ENCODE data around the gene NDUFS7.

Gene NDUFS7

DNA sequence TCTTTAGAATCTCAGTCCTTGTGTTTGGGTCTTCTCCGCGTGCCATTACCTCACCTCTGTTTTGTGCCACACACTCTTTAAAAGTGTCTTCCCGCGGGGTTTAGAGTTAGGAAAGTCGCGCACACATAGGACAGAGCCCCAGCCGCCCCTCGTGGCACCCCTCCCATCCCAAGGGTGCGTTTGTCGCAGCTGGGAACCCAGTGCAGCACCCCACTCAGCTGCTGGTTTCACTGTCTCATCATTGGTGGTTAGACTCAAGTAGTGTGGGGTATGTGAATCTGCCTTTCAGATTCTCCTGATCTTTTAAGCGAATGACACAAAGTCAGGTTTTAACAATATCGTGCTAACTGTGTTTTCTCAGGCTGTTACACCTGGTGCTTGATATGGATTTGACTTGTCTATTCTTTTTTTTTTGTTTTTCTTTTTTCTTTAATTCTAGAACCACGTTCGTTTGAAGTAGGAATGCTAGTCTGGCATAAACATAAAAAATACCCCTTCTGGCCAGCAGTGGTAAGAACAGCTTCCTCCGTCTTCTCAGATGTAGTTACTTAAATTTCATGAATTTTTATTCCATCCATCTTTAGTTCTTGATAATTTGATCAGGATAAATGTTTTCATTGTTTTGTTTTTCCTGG is 19.5 kb upstream of the NDUFS7 start:
- H3K4me3 ChIP-seq (ENCODE audit: control insufficient read depth, low read depth, low read length), result no peak overlapping the region
- TF ChIP-seq, protein P1, sequence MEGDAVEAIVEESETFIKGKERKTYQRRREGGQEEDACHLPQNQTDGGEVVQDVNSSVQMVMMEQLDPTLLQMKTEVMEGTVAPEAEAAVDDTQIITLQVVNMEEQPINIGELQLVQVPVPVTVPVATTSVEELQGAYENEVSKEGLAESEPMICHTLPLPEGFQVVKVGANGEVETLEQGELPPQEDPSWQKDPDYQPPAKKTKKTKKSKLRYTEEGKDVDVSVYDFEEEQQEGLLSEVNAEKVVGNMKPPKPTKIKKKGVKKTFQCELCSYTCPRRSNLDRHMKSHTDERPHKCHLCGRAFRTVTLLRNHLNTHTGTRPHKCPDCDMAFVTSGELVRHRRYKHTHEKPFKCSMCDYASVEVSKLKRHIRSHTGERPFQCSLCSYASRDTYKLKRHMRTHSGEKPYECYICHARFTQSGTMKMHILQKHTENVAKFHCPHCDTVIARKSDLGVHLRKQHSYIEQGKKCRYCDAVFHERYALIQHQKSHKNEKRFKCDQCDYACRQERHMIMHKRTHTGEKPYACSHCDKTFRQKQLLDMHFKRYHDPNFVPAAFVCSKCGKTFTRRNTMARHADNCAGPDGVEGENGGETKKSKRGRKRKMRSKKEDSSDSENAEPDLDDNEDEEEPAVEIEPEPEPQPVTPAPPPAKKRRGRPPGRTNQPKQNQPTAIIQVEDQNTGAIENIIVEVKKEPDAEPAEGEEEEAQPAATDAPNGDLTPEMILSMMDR (IDR thresholded peaks at IDR 0.05; ENCODE audit: control insufficient read depth, insufficient read depth, low read depth, low read length, missing control alignments), result peak; percentile 20
- DNase-seq (ENCODE audit: low read depth), result no peak

DNA sequence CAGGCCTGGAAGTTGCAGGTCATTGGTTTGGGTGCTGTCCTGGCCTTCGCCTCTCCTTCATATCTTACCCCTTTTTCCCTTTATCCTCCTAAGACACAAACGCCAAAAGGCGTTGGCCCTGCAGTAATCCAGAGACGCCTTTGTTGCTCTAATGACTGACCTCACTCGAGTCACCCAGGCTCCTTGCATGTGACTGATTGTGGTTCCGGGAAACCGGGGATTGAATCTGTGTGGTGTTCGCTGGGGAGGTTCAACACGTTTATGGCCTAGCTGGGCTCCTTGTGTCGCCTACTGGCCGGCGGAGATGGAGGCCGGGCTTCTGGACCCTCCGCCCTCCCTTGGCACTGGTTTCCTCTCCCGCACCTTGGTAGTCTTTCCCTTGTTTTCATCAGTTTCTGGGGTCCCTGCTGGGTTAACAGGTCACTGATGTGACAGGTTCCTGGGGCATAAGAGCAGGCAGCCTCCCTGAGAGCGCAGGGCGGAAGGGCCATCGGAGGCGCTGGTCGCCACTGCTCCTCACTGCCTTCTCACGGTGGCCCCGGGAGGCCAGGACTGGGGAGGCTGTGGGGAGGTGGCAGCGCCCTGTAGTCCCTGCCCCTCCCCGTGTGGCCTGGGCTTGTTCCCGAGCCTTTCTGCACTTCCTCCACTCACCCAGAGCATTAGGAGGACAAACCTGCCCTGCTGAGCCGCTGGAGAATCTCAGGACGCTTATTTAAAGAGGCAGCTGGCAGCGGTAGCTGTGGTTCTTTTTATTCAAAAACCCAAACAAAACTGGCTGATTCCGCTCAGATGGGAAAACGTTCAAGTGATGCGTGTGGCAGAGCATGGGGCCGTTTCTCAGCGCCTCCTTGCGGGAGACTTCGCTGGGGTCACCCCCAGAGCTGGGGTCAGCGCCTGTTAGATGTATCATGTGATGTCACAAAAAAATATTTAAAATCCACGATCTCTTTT is 18.1 kb upstream of the NDUFS7 start:
- TF ChIP-seq, protein P1 (IDR thresholded peaks at IDR 0.05; ENCODE audit: control insufficient read depth, insufficient read depth, low read depth, low read length, missing control alignments), result no peak
- no peak overlapping the region for H3K4me3 ChIP-seq (ENCODE audit: control insufficient read depth, low read depth, low read length)
- DNase-seq (ENCODE audit: low read depth), result no peak

DNA sequence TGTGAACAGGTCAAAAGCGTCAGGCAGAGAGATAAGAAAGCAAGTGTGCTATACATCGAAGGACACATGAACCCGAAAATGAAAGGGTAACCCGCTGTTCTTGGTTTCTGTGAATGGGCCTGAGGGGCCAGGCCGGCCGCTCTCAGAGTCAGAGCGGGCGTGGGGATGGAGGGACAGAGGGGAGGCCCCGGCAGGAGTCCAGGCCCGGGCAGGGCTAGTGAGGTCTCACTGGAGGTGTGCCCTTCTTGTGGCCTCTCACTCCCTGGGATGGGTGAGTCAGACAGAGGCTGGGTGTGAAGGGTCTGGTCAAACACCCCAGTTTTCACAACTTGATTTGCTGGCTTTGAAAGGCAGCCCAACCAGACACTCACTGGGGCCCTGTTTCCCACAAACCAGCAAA is 17.4 kb upstream of the NDUFS7 start:
- H3K4me3 ChIP-seq (ENCODE audit: control insufficient read depth, low read depth, low read length), result no peak overlapping the region
- no peak for DNase-seq (ENCODE audit: low read depth)
- TF ChIP-seq, protein P1 (IDR thresholded peaks at IDR 0.05; ENCODE audit: control insufficient read depth, insufficient read depth, low read depth, low read length, missing control alignments), result no peak

GRCh38 chr19:1366899-1367870 is 16.5 kb upstream of the NDUFS7 start:
- no peak for DNase-seq (ENCODE audit: low read depth)
- TF ChIP-seq, protein P1 (IDR thresholded peaks at IDR 0.05; ENCODE audit: control insufficient read depth, insufficient read depth, low read depth, low read length, missing control alignments), result no peak
- H3K4me3 ChIP-seq (ENCODE audit: control insufficient read depth, low read depth, low read length), result no peak overlapping the region

DNA sequence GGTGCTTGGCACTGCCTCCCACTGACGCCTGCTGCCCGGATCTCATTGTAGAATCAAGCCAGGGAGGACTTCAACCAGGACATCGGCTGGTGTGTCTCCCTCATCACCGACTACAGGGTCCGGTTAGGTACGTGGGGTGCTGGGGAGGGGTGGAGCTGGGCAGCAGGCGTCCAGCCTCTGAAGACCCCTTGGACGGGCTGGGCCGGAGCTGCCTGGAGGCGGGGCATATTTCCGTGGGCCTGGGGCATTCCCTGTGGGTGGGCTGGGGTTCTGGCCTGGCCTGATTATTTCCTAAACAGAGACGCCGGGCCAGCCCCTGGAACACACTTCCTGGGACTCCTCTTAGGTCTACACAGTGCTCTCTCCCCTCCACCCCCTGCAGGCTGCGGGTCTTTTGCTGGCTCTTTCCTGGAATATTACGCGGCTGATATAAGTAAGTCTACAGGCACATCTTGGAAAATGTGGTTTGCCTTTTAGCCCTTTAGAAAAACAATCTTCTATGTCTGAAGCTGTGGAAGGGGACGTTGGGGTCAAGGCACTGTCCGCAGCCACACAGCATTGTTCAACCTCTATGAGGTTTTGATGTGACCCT is 14.4 kb upstream of the NDUFS7 start:
- no peak for DNase-seq (ENCODE audit: low read depth)
- H3K4me3 ChIP-seq (ENCODE audit: control insufficient read depth, low read depth, low read length), result no peak overlapping the region
- TF ChIP-seq, protein P1 (IDR thresholded peaks at IDR 0.05; ENCODE audit: control insufficient read depth, insufficient read depth, low read depth, low read length, missing control alignments), result no peak

Measured in AG09309 (cell line).